HepG2 (cell line): ENCODE results near the gene TTC5. TPM values are rescaled to one million over a fixed set of nuclear protein-coding genes. Genes with fewer than 3 reads are reported as not detected.

ENCODE experiments used
- ADNP ChIP-seq: sonication (generic); formaldehyde crosslinking; IDR thresholded peaks from 2 replicates; pipeline ENCODE4 v1.4.0; 2020; ENCODE audit warnings: missing genetic modification reagents
- AGO1 ChIP-seq: fragments of 200-400 bp; formaldehyde crosslinking; IDR thresholded peaks from 2 replicates; pipeline ENCODE4 v1.6.1; 2017; ENCODE audit warnings: mild to moderate bottlenecking, low read depth, low read length, moderate library complexity; ENCODE audit not compliant: poor library complexity, severe bottlenecking
- BRD4 ChIP-seq: sonication (generic); formaldehyde crosslinking; IDR thresholded peaks from 2 replicates; pipeline ENCODE4 v1.4.0; 2020; ENCODE audit warnings: missing genetic modification reagents
- ETS1 ChIP-seq: sonication (generic); formaldehyde crosslinking; IDR thresholded peaks from 2 replicates; pipeline ENCODE4 v1.4.0; 2020; ENCODE audit warnings: missing genetic modification reagents
- FLYWCH1 ChIP-seq: sonication (generic); formaldehyde crosslinking; IDR thresholded peaks from 2 replicates; pipeline ENCODE4 v1.8.1; 2023; ENCODE audit warnings: mild to moderate bottlenecking, missing genetic modification reagents
- KMT2A ChIP-seq: sonication (generic); formaldehyde crosslinking; IDR thresholded peaks from 2 replicates; pipeline ENCODE4 v1.4.0; 2020; ENCODE audit warnings: missing genetic modification reagents
- MAFG ChIP-seq: sonication (generic); formaldehyde crosslinking; IDR thresholded peaks from 2 replicates; pipeline ENCODE4 v1.5.1; 2020; ENCODE audit warnings: mild to moderate bottlenecking, missing genetic modification reagents
- MXD3 ChIP-seq: IDR thresholded peaks from 2 replicates; pipeline ENCODE4 v1.6.1; 2016; ENCODE audit warnings: mild to moderate bottlenecking, missing biosample characterization, missing genetic modification reagents
- NR2F1 ChIP-seq, 2 experiments: fragments of 450-650 bp in 1 of 2; formaldehyde crosslinking in 1 of 2; IDR thresholded peaks; 2 replicates each; pipeline versions ENCODE4 v1.5.0 to v1.6.1; 2016 to 2020; ENCODE audit warnings: mild to moderate bottlenecking in 1 of 2, missing compliant biosample characterization in 1 of 2, missing genetic modification reagents in 1 of 2, moderate library complexity in 1 of 2
- PHB2 ChIP-seq: fragments of 450-650 bp; IDR thresholded peaks from 2 replicates; pipeline ENCODE4 v1.6.1; 2018; ENCODE audit not compliant: partially characterized antibody
- PRDM15 ChIP-seq: sonication (generic); formaldehyde crosslinking; IDR thresholded peaks from 2 replicates; pipeline ENCODE4 v1.4.0; 2020; ENCODE audit warnings: missing genetic modification reagents
- PREB ChIP-seq: sonication (generic); formaldehyde crosslinking; IDR thresholded peaks from 2 replicates; pipeline ENCODE4 v1.4.0; 2020; ENCODE audit warnings: missing genetic modification reagents
- RFX5 ChIP-seq: IDR thresholded peaks from 2 replicates; pipeline ENCODE4 v1.6.1; 2011; ENCODE audit warnings: low read depth, low read length, improper control_type of control experiment
- RFXANK ChIP-seq: IDR thresholded peaks from 2 replicates; pipeline ENCODE4 v1.6.1; 2016
- SYNCRIP ChIP-seq: fragments of 200-400 bp; formaldehyde crosslinking; IDR thresholded peaks from 2 replicates; pipeline ENCODE4 v1.6.1; 2018; ENCODE audit warnings: mild to moderate bottlenecking, low read depth, low read length; ENCODE audit not compliant: insufficient read depth
- ZBTB34 ChIP-seq: sonication (generic); formaldehyde crosslinking; IDR thresholded peaks from 2 replicates; pipeline ENCODE4 v1.8.0; 2022; ENCODE audit warnings: mild to moderate bottlenecking, missing genetic modification reagents
- ZFP90 ChIP-seq: sonication (generic); formaldehyde crosslinking; IDR thresholded peaks from 2 replicates; pipeline ENCODE4 v1.8.0; 2022; ENCODE audit warnings: missing genetic modification reagents, mild to moderate bottlenecking, inconsistent platforms, borderline replicate concordance
- ZNF234 ChIP-seq: sonication (generic); formaldehyde crosslinking; conservative IDR thresholded peaks from 2 replicates; pipeline ENCODE4 v1.5.1; 2020; ENCODE audit warnings: mild to moderate bottlenecking, missing genetic modification reagents
- ZNF484 ChIP-seq: sonication (generic); formaldehyde crosslinking; IDR thresholded peaks from 2 replicates; pipeline ENCODE4 v1.5.1; 2020; ENCODE audit warnings: mild to moderate bottlenecking, low read depth, missing genetic modification reagents, borderline replicate concordance
- ZNF678 ChIP-seq: sonication (generic); formaldehyde crosslinking; IDR thresholded peaks from 2 replicates; pipeline ENCODE4 v1.4.0; 2020; ENCODE audit warnings: mild to moderate bottlenecking, missing genetic modification reagents
- ZNF775 ChIP-seq: sonication (generic); formaldehyde crosslinking; IDR thresholded peaks from 2 replicates; pipeline ENCODE4 v1.4.0; 2020; ENCODE audit warnings: missing genetic modification reagents, mild to moderate bottlenecking, moderate library complexity, borderline replicate concordance
- polyA plus RNA-seq, 8 experiments: library from polyadenylated mRNA; depleted of rRNA in 3 of 8; stranded (reverse) in 7 of 8; unstranded in 1 of 8; fragments of >200 nt; fragmentation: Illumina TruSeq in 4 of 8; extraction: Trizol in 4 of 8; gene quantifications; 2 replicates each; pipeline versions ENCODE4 v1.2.1 to v1.2.3, GENCODE V29; 2011 to 2016; ENCODE audit warnings: low read depth in 4 of 8, missing spikeins in 1 of 8, mixed read lengths in 1 of 8; ENCODE audit not compliant: insufficient read depth in 1 of 8
- total RNA-seq, 5 experiments: library from RNA; depleted of rRNA; stranded (reverse); fragments of >200 nt; fragmentation: Illumina TruSeq; extraction: Trizol; gene quantifications; 2 replicates each; pipeline ENCODE4 v1.2.3, GENCODE V29; 2016; ENCODE audit warnings: low read depth in 1 of 5

TTC5 gene
- total and polyA plus RNA-seq, 2 of the 13 experiments (the other 11 are each of a cell fraction or from before 2014, with no cell fraction given) = 8.7 to 28.5 TPM

GRCh38 chr14:20343092-20343861 lies 37.5 kb upstream of the TTC5 start, which contains the start of gene PARP2 (continued):
- TF ChIP-seq MXD3 (CRISPR knock-in tag) (peak; percentile 36), RFX5 (peak; percentile 79; the same call in 1 of the 2 replicates), KMT2A (CRISPR knock-in tag) (peak; percentile 92), PREB (CRISPR knock-in tag) (no peak), ZNF775 (CRISPR knock-in tag) (peak; percentile 81; the same call in 1 of the 2 replicates), ZFP90 (CRISPR knock-in tag) (peak; percentile 59), ZNF484 (no peak), ETS1 (0 out of 2 replicates have a peak, but pooled peaks have one; percentile 71), BRD4 (CRISPR knock-in tag) (no peak; the same call in 1 of the 2 replicates), ZNF678 (CRISPR knock-in tag) (0 out of 2 replicates have a peak, but pooled peaks have one; percentile 20), NR2F1 (CRISPR knock-in tag; IDR thresholded peaks at IDR 0.05) (peak; percentile 28 to 34; a peak in 1 of 4 replicates), ADNP (CRISPR knock-in tag) (no peak), RFXANK (CRISPR knock-in tag) (no peak; the same call in 1 of the 2 replicates), MAFG (no peak), ZNF234 (CRISPR knock-in tag) (peak; percentile 90; the same call in 1 of the 2 replicates), FLYWCH1 (no peak), PRDM15 (peak; percentile 72), PHB2 (no peak), SYNCRIP (no peak), AGO1 (peak; percentile 72), ZBTB34 (CRISPR knock-in tag) (peak; percentile 69; the same call in 1 of the 2 replicates)
